Esophagus (tissue), 2 donors: Measurements from ENCODE around the gene RAC2. TPM values are rescaled to one million over a fixed set of nuclear protein-coding genes. Genes with fewer than 3 reads are reported as not detected.

Source experiments
- H3K27ac ChIP-seq, 2 donors: one replicate each; pipeline ENCODE4 v1.5.1; 2013; ENCODE audit warnings: low read depth in 2 of 2, mild to moderate bottlenecking in 2 of 2, inconsistent platforms in 1 of 2, low read length in 1 of 2, moderate library complexity in 1 of 2
- H3K27me3 ChIP-seq, 2 donors: one replicate each; pipeline ENCODE4 v1.6.1; 2013; ENCODE audit warnings: low read length in 2 of 2, control low read depth in 1 of 2, mild to moderate bottlenecking in 1 of 2; ENCODE audit not compliant: insufficient read depth in 2 of 2, control insufficient read depth in 1 of 2
- H3K36me3 ChIP-seq, 2 donors: one replicate each; pipeline ENCODE4 v1.6.1; 2013; ENCODE audit warnings: low read length in 1 of 2; ENCODE audit not compliant: control insufficient read depth in 2 of 2, insufficient read depth in 2 of 2
- H3K4me1 ChIP-seq, 2 donors: one replicate each; pipeline ENCODE4 v1.6.1; 2013; ENCODE audit warnings: low read length in 1 of 2; ENCODE audit not compliant: control insufficient read depth in 2 of 2, insufficient read depth in 2 of 2
- H3K4me3 ChIP-seq, 2 donors: one replicate each; pipeline ENCODE4 v1.5.1; 2013; ENCODE audit warnings: low read length in 2 of 2, mild to moderate bottlenecking in 2 of 2, low read depth in 1 of 2, moderate library complexity in 1 of 2
- H3K9me3 ChIP-seq, 2 donors: one replicate each; pipeline ENCODE4 v1.6.1; 2013; ENCODE audit warnings: mild to moderate bottlenecking in 2 of 2, low read depth in 1 of 2, low read length in 1 of 2, moderate library complexity in 1 of 2; ENCODE audit not compliant: control insufficient read depth in 2 of 2, insufficient read depth in 1 of 2
- WGBS, 2 donors: extraction: QIAGEN DNeasy Blood & Tissue Kit; methylation state at CpG; one replicate each; pipeline ENCODE4 v1.1.7; 2013; 5-methylcytosine and 5-hydroxymethylcytosine counted together
- polyA plus RNA-seq, 2 donors: library from polyadenylated mRNA; stranded (reverse); fragments of 200-250 nt; gene quantifications; one replicate each; pipeline ENCODE4 v1.2.3, GENCODE V29; 2013
- donor health status: healthy with polysubstance abuse.
- donor health status: Bipolar disorder and iron deficiency.

Gene RAC2
- polyA plus RNA-seq, 2 donors = 7.2 to 9.4 TPM

- Histone ChIP-seq H3K4me1 (no peaks in the 10 kb centered on the region), H3K4me3 (no peak overlapping the region), H3K36me3 (no peaks in the 10 kb centered on the region), H3K27ac (no peak overlapping the region), H3K9me3 (no peaks in the 10 kb centered on the region), H3K27me3 (peaks cover 0 to 3% of the 10 kb centered on the region in 2 donors)
- WGBS, 2 donors = 85 to 88% methylated on average over 13 of the region's 13 CpGs
Observed at GRCh38 chr22:37214731-37215030, 29.4 kb downstream of the RAC2 start.

- Histone ChIP-seq H3K27me3 (peaks cover 0 to under 1% of the 10 kb centered on the region in 2 donors), H3K27ac (no peak overlapping the region), H3K4me3 (no peak overlapping the region), H3K4me1 (no peaks in the 10 kb centered on the region), H3K9me3 (no peaks in the 10 kb centered on the region), H3K36me3 (no peaks in the 10 kb centered on the region)
- 78 to 86% methylated on average over 13 of the region's 13 CpGs for WGBS, 2 donors
Observed at GRCh38 chr22:37213941-37214730, 29.9 kb downstream of the RAC2 start.

- Histone ChIP-seq H3K27ac (no peak overlapping the region), H3K27me3 (no peaks in the 10 kb centered on the region), H3K4me1 (no peaks in the 10 kb centered on the region), H3K4me3 (no peak overlapping the region), H3K9me3 (no peaks in the 10 kb centered on the region), H3K36me3 (no peaks in the 10 kb centered on the region)
- WGBS, 2 donors = 88 to 90% methylated on average over 18 of the region's 18 CpGs
Observed at GRCh38 chr22:37213218-37213855, 30.7 kb downstream of the RAC2 start.

GRCh38 chr22:37212174-37212906, 31.7 kb downstream of the RAC2 start, which contains the start of gene SSTR3:
TSS of gene SSTR3 (minus strand) at chr22:37212477. CDS start at chr22:37207803, 4,674 bp downstream.
- WGBS, 2 donors = 22 to 29% methylated on average over 20 to 23 of the region's 23 CpGs
- H3K4me1 ChIP-seq = no peaks in the 10 kb centered on the region
- no peaks in the 10 kb centered on the region for H3K27me3 ChIP-seq
- H3K9me3 ChIP-seq = no peaks in the 10 kb centered on the region
- H3K36me3 ChIP-seq = no peaks in the 10 kb centered on the region
- H3K4me3 ChIP-seq = no peak within 1 kb of the TSS
- no peak within 1 kb of the TSS for H3K27ac ChIP-seq

DNA sequence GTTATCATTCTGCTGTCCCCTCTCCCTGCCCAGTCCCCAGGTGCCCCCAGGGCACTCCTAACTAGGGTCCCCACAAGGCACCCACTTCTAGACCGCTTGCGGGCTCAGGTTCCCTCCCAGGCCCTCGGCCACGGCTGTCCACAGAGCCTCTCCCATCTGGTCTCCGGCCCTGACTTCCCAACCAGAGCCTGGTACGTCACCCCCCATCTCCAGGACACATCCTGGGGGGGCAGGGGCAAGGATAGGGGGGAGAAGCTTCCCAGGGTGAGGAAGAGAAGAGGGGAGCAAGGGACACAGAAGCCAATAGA, 32.2 kb downstream of the RAC2 start:
- Histone ChIP-seq H3K4me3 (no peak overlapping the region), H3K27ac (no peak overlapping the region), H3K27me3 (no peaks in the 10 kb centered on the region), H3K36me3 (no peaks in the 10 kb centered on the region), H3K9me3 (no peaks in the 10 kb centered on the region), H3K4me1 (no peaks in the 10 kb centered on the region)
- 72 to 78% methylated on average over 6 of the region's 6 CpGs for WGBS, 2 donors

- no peak overlapping the region for H3K27ac ChIP-seq
- H3K4me3 ChIP-seq = no peak overlapping the region
- H3K27me3 ChIP-seq = no peaks in the 10 kb centered on the region
- H3K4me1 ChIP-seq = no peaks in the 10 kb centered on the region
- 54 to 62% methylated on average over 24 of the region's 24 CpGs for WGBS, 2 donors
- H3K36me3 ChIP-seq = no peaks in the 10 kb centered on the region
- H3K9me3 ChIP-seq = no peaks in the 10 kb centered on the region
Observed at GRCh38 chr22:37211075-37211865, 32.8 kb downstream of the RAC2 start.

- no peak overlapping the region for H3K4me3 ChIP-seq
- H3K4me1 ChIP-seq = no peaks in the 10 kb centered on the region
- H3K27ac ChIP-seq = no peak overlapping the region
- no peaks in the 10 kb centered on the region for H3K36me3 ChIP-seq
- WGBS, 2 donors = 76 to 79% methylated on average over 15 of the region's 15 CpGs
- no peaks in the 10 kb centered on the region for H3K27me3 ChIP-seq
- no peaks in the 10 kb centered on the region for H3K9me3 ChIP-seq
Observed at GRCh38 chr22:37210041-37210803, 33.8 kb downstream of the RAC2 start.

DNA sequence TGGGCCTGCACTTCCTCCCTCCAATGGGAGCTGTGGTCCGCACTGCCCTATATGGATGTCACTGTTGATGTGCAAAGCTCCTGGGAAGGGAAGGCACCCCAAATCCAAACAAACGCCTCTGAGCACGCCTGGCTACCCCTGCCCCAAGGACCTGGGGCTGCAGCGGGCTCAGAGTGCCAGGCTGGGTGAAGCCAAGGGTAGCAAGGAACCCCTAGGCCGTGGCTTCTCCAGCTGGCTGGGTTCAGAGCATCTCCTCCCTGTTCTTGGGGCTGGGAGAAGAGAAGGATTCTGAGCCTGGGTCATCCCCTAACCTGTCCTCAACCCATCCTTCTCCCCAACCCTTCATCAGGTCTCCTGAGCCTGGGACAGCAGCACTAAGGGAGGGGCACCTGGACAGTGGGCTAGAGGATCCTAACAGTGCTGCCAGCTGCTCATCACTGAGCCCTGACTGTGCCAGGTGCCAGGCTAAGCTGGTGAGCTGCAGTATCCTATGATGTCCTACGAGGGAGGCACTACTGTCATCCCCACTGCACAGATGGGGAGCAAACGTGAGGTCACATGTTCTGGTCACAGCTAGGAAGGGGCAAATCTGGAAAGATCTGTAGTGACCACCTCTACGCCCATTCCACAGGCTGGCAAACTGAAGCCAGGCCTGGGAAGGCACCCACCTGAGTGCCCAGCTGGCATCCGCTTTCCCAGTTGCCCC, 34.8 kb downstream of the RAC2 start:
- Histone ChIP-seq H3K27ac (no peak overlapping the region), H3K9me3 (no peaks in the 10 kb centered on the region), H3K27me3 (no peaks in the 10 kb centered on the region), H3K4me3 (no peak overlapping the region), H3K36me3 (no peaks in the 10 kb centered on the region), H3K4me1 (no peaks in the 10 kb centered on the region)
- WGBS, 2 donors = 79 to 83% methylated on average over 9 of the region's 9 CpGs
